ENCODE data around the gene TNFRSF11A.

GRCh38 chr18:62435435-62436031, 110.4 kb downstream of the TNFRSF11A start:
- TF ChIP-seq POLR2AphosphoS5 (IDR thresholded peaks at IDR 0.05; ENCODE audit: borderline replicate concordance, low read depth, low read length) = no peak
- no peak for TF ChIP-seq EZH2 (IDR thresholded peaks at IDR 0.05)
- TF ChIP-seq FOXP2 (optimal IDR thresholded peaks at IDR 0.05; ENCODE audit: control extremely low read depth, extremely low read length, insufficient read depth) = no peak
